Adrenal gland (tissue), 5 donors: Measurements from ENCODE around the gene AKR1A1.

Source experiments
- POLR2A ChIP-seq, 2 donors: fragments of 450-650 bp; IDR thresholded peaks; one replicate each; pipeline ENCODE4 v1.6.1; 2017; ENCODE audit warnings: antibody characterized with exemption in 2 of 2, mild to moderate bottlenecking in 2 of 2, moderate library complexity in 1 of 2
- TF ChIP-seq, protein P1 (sequence below), 6 experiments: fragments of 450-650 bp in 4 of 6; fragments of 200-600 bp in 2 of 6; sonication (generic) in 1 of 6; IDR thresholded peaks; 1 replicate in 5 of 6; 2 replicates in 1 of 6; pipeline versions ENCODE4 v1.5.1 to v1.8.0; 2016 to 2021; ENCODE audit warnings: antibody characterized with exemption in 6 of 6, mild to moderate bottlenecking in 2 of 6, moderate library complexity in 1 of 6
- donor health status: DM: no; HTN: no; CAD: no.

DNA sequence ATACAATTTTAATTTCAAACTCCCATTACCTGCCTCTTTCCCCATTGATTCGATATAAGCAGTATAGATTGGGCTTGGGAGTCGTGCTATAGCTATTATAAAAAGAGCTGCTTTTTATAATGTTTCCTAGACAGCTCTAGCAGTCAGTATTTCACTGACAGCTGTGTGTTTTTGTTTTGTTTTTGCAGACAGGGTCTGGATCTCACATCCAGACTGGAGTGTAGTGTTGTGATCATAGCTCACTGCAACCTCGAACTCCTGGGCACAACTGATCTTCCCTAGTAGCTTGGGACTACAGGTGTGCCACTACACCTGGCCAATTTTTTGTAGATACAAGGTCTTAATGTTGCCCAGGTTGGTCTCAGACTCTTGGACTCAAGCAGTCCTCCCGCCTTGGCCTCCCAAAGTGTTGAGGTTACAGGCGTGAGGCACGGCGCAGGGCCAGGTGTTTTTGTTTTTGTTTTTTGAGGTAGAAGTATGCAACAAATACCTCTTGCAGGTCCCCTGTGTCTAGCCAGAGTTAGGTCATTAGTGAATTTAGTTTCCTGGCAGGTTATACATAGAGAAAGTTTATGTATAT is 35.0 kb downstream of the AKR1A1 start:
- TF ChIP-seq, protein P1, sequence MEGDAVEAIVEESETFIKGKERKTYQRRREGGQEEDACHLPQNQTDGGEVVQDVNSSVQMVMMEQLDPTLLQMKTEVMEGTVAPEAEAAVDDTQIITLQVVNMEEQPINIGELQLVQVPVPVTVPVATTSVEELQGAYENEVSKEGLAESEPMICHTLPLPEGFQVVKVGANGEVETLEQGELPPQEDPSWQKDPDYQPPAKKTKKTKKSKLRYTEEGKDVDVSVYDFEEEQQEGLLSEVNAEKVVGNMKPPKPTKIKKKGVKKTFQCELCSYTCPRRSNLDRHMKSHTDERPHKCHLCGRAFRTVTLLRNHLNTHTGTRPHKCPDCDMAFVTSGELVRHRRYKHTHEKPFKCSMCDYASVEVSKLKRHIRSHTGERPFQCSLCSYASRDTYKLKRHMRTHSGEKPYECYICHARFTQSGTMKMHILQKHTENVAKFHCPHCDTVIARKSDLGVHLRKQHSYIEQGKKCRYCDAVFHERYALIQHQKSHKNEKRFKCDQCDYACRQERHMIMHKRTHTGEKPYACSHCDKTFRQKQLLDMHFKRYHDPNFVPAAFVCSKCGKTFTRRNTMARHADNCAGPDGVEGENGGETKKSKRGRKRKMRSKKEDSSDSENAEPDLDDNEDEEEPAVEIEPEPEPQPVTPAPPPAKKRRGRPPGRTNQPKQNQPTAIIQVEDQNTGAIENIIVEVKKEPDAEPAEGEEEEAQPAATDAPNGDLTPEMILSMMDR (IDR thresholded peaks at IDR 0.05): no peak
- TF ChIP-seq POLR2A (IDR thresholded peaks at IDR 0.05): no peak
